Hematopoietic multipotent progenitor cell (in vitro differentiated cells): ENCODE data around the gene CIDEB. TPM values are rescaled to one million over a fixed set of nuclear protein-coding genes. Genes with fewer than 3 reads are reported as not detected.
"Not testable (repeated sequence)": the region's sequence is repeated elsewhere in the genome, so short reads cannot be mapped to it uniquely, and the experiment has no call there.

Experiments used
- DNase-seq, 3 donors: peaks; one replicate each; pipeline ENCODE4 v3.0.0-alpha.2; 2011 to 2015; ENCODE audit warnings: low read depth in 2 of 3, low spot score in 2 of 3
- total RNA-seq: library from RNA; depleted of rRNA; stranded (reverse); fragments of >200 nt; gene quantifications from one replicate; pipeline ENCODE4 v1.2.3, GENCODE V29; 2012

Gene CIDEB
- total RNA-seq, 1 donor: 20.2 TPM

- peak; percentile 73 to 93 (median 87) for DNase-seq
These were observed 24.7 kb upstream of the CIDEB start for GRCh38 chr14:24332268-24332993.

- no peak for DNase-seq
These were observed 24.0 kb upstream of the CIDEB start for GRCh38 chr14:24331731-24332267.

GRCh38 chr14:24330973-24331674 lies 23.3 kb upstream of the CIDEB start:
- DNase-seq: no peak

- DNase-seq: peak in 1 of 3 donors; percentile 71
These were observed 22.0 kb upstream of the CIDEB start for GRCh38 chr14:24329736-24330135.

GRCh38 chr14:24329073-24329663 lies 21.4 kb upstream of the CIDEB start:
- no peak for DNase-seq

GRCh38 chr14:24327914-24328313 lies 20.1 kb upstream of the CIDEB start:
- DNase-seq: not testable (repeated sequence)

GRCh38 chr14:24327303-24327702 lies 19.5 kb upstream of the CIDEB start:
- DNase-seq: no peak

- DNase-seq: no peak
These were observed 18.2 kb upstream of the CIDEB start for GRCh38 chr14:24325963-24326362.

- DNase-seq: peak in 1 of 3 donors; percentile 53
These were observed 17.3 kb upstream of the CIDEB start for GRCh38 chr14:24325041-24325530.

GRCh38 chr14:24324024-24324423 lies 16.2 kb upstream of the CIDEB start:
- no peak for DNase-seq

- DNase-seq: no peak
These were observed 15.6 kb upstream of the CIDEB start for GRCh38 chr14:24323341-24323740.

GRCh38 chr14:24322672-24323071 lies 14.9 kb upstream of the CIDEB start:
- no peak for DNase-seq

- DNase-seq: no peak
These were observed 13.6 kb upstream of the CIDEB start for GRCh38 chr14:24321212-24321975.

- DNase-seq: peak in 1 of 3 donors; percentile 41
These were observed 9.6 kb upstream of the CIDEB start for GRCh38 chr14:24317141-24317928.

GRCh38 chr14:24316597-24316950 lies 8.8 kb upstream of the CIDEB start:
- no peak for DNase-seq

- DNase-seq: no peak
These were observed 8.2 kb upstream of the CIDEB start for GRCh38 chr14:24315807-24316596.

GRCh38 chr14:24315243-24315806 lies 7.5 kb upstream of the CIDEB start:
- no peak for DNase-seq

- no peak for DNase-seq
These were observed 6.8 kb upstream of the CIDEB start for GRCh38 chr14:24314377-24315193.
